Body of pancreas (tissue), 4 donors: Measurements from ENCODE around the gene ALDH1B1. TPM values are rescaled to one million over a fixed set of nuclear protein-coding genes. Genes with fewer than 3 reads are reported as not detected.

ENCODE experiments used
- ATAC-seq: fragments of 150-250 bp; one replicate; pipeline ENCODE4 v1.9.1; 2016
- DNase-seq, 4 donors: peaks; one replicate each; pipeline ENCODE4 v3.0.0-alpha.2; 2019
- H3K27ac ChIP-seq, 4 donors: fragments of 200-600 bp; sonication (generic); 1 replicate in 3 of 4; 2 replicates in 1 of 4; pipeline versions ENCODE4 v1.5.1 to v1.6.1; 2016 to 2019; ENCODE audit warnings: mild to moderate bottlenecking in 1 of 4, mixed read lengths in 1 of 4, moderate library complexity in 1 of 4
- H3K27me3 ChIP-seq, 2 donors: fragments of 200-600 bp; sonication (generic); one replicate each; pipeline ENCODE4 v1.6.0; 2016; ENCODE audit warnings: mild to moderate bottlenecking in 1 of 2
- H3K36me3 ChIP-seq, 2 donors: fragments of 200-600 bp; sonication (generic); replicated peaks in 1 of 2; 2 replicates each; pipeline ENCODE4 v1.5.1; 2016; ENCODE audit warnings: low read depth in 2 of 2; ENCODE audit not compliant: insufficient read depth in 1 of 2
- H3K4me1 ChIP-seq: fragments of 200-600 bp; sonication (generic); one replicate; pipeline ENCODE4 v1.6.0; 2016
- H3K4me3 ChIP-seq, 2 donors: fragments of 200-600 bp; sonication (generic); 1 replicate in 1 of 2; 2 replicates in 1 of 2; pipeline ENCODE4 v1.5.1; 2016 to 2019
- H3K9me3 ChIP-seq, 3 donors: fragments of 200-600 bp; sonication (generic); 1 replicate in 2 of 3; 2 replicates in 1 of 3; pipeline ENCODE4 v1.5.1; 2016
- CTCF ChIP-seq, 7 experiments: fragments of 450-650 bp in 4 of 7; fragments of 200-600 bp in 3 of 7; sonication (generic) in 3 of 7; IDR thresholded peaks; one replicate each; pipeline ENCODE4 v1.5.1; 2016 to 2019; ENCODE audit warnings: antibody characterized with exemption in 7 of 7
- POLR2A ChIP-seq, 3 donors: fragments of 450-650 bp; IDR thresholded peaks; one replicate each; pipeline ENCODE4 v1.6.1; 2016; ENCODE audit warnings: antibody characterized with exemption in 3 of 3, mild to moderate bottlenecking in 2 of 3
- WGBS, 2 donors: methylation state at CpG; one replicate each; pipeline ENCODE4 v1.1.5; 2017; 5-methylcytosine and 5-hydroxymethylcytosine counted together
- intact Hi-C: fragments of 100-400 bp; cut with DNase I; formaldehyde crosslinking; loops from one replicate; pipeline ENCODE4 v1.15.1; 2023
- total RNA-seq, 2 donors: library from RNA; depleted of rRNA; stranded (reverse); fragments of >200 nt; gene quantifications; one replicate each; pipeline ENCODE4 v1.1.0, GENCODE V29; 2016

ALDH1B1 gene
- total RNA-seq, 2 donors from 2014 or later = 11.7 to 17.5 TPM

GRCh38 chr9:38363589-38363925 is 28.9 kb upstream of the ALDH1B1 start:
- intact Hi-C loops = loop anchor here (10.0 kb wide), 1 partner anchor 619 kb away; no protein-coding TSS in a partner anchor
- TF ChIP-seq POLR2A (IDR thresholded peaks at IDR 0.05) (no peak), CTCF (IDR thresholded peaks at IDR 0.05) (no peak)
- DNase-seq = no peak
- Histone ChIP-seq H3K4me3 (no peak overlapping the region), H3K27ac (no peak overlapping the region), H3K27me3 (no peaks in the 10 kb centered on the region), H3K4me1 (peaks cover 5% of the 10 kb centered on the region), H3K9me3 (no peaks in the 10 kb centered on the region), H3K36me3 (no peaks in the 10 kb centered on the region)
- no peak for ATAC-seq
- 47 to 50% methylated on average over 3 to 5 of the region's 5 CpGs for WGBS, 2 donors

- Histone ChIP-seq H3K4me1 (peaks cover 5% of the 10 kb centered on the region), H3K4me3 (no peak overlapping the region), H3K27me3 (no peaks in the 10 kb centered on the region), H3K36me3 (no peaks in the 10 kb centered on the region), H3K9me3 (no peaks in the 10 kb centered on the region), H3K27ac (no peak overlapping the region)
- intact Hi-C loops = loop anchor here (5.0 to 10.0 kb wide), 2 partner anchors 456 to 623 kb away; no protein-coding TSS in a partner anchor
- ATAC-seq (no peak), DNase-seq (no peak)
- TF ChIP-seq POLR2A (IDR thresholded peaks at IDR 0.05) (no peak), CTCF (IDR thresholded peaks at IDR 0.05) (no peak)
Observed at GRCh38 chr9:38367898-38368297, 24.6 kb upstream of the ALDH1B1 start.

GRCh38 chr9:38368731-38369130 is 23.8 kb upstream of the ALDH1B1 start:
- Histone ChIP-seq H3K27me3 (no peaks in the 10 kb centered on the region), H3K27ac (no peak overlapping the region), H3K9me3 (no peaks in the 10 kb centered on the region), H3K4me3 (no peak overlapping the region), H3K4me1 (no peaks in the 10 kb centered on the region), H3K36me3 (no peaks in the 10 kb centered on the region)
- DNase-seq (no peak), ATAC-seq (no peak)
- TF ChIP-seq POLR2A (IDR thresholded peaks at IDR 0.05) = no peak
- TF ChIP-seq CTCF (IDR thresholded peaks at IDR 0.05) = no peak
- 34 to 49% methylated on average over 2 of the region's 2 CpGs for WGBS, 2 donors
- intact Hi-C loops = loop anchor here (5.0 to 10.0 kb wide), 2 partner anchors 456 to 624 kb away; no protein-coding TSS in a partner anchor

GRCh38 chr9:38370176-38370575 is 22.3 kb upstream of the ALDH1B1 start:
- ATAC-seq (no peak), DNase-seq (peak in 1 of 4 donors; percentile 2)
- Histone ChIP-seq H3K36me3 (no peaks in the 10 kb centered on the region), H3K27me3 (no peaks in the 10 kb centered on the region), H3K4me1 (no peaks in the 10 kb centered on the region), H3K9me3 (no peaks in the 10 kb centered on the region), H3K4me3 (no peak overlapping the region), H3K27ac (no peak overlapping the region)
- intact Hi-C loops = no loop called here
- TF ChIP-seq POLR2A (IDR thresholded peaks at IDR 0.05) (no peak), CTCF (IDR thresholded peaks at IDR 0.05) (no peak)
- WGBS, 2 donors = 56 to 63% methylated on average over 4 of the region's 4 CpGs

GRCh38 chr9:38371495-38371894 is 21.0 kb upstream of the ALDH1B1 start:
- no peak overlapping the region for H3K4me3 ChIP-seq
- ATAC-seq = peak; percentile 78

More at GRCh38 chr9:38371495-38371894, 21.0 kb upstream of the ALDH1B1 start:
- intact Hi-C loops = no loop called here
- 54 to 63% methylated on average over 2 of the region's 2 CpGs for WGBS, 2 donors
- no peaks in the 10 kb centered on the region for H3K4me1 ChIP-seq
- H3K36me3 ChIP-seq = no peaks in the 10 kb centered on the region
- TF ChIP-seq CTCF (IDR thresholded peaks at IDR 0.05) = peak; percentile 11 to 78 (median 55)
- no peak for TF ChIP-seq POLR2A (IDR thresholded peaks at IDR 0.05)
- H3K27me3 ChIP-seq = no peaks in the 10 kb centered on the region
- peak; percentile 57 to 75 (median 70) for DNase-seq
- no peaks in the 10 kb centered on the region for H3K9me3 ChIP-seq
- H3K27ac ChIP-seq = no peak overlapping the region
